Mesenchymal stem cell (in vitro differentiated cells and primary cell): ENCODE measurements around the gene BTRC.

Experiments
- DNase-seq: peaks from one replicate; pipeline ENCODE4 v3.0.0-alpha.2; 2013
- H2AFZ ChIP-seq: one replicate; pipeline ENCODE4 v1.6.1; 2013; ENCODE audit warnings: low read depth, mild to moderate bottlenecking, control low read depth, inconsistent platforms, low read length, moderate library complexity
- H2AK5ac ChIP-seq: 2 replicates; pipeline ENCODE4 v1.6.1; 2013; ENCODE audit warnings: low read length, moderate library complexity, mild to moderate bottlenecking, inconsistent platforms; ENCODE audit not compliant: severe bottlenecking
- H2BK120ac ChIP-seq: one replicate; pipeline ENCODE4 v1.6.1; 2013; ENCODE audit warnings: low read depth, mild to moderate bottlenecking, inconsistent platforms, low read length, moderate library complexity
- H2BK12ac ChIP-seq, 2 experiments: one replicate each; pipeline ENCODE4 v1.6.1; 2013; ENCODE audit warnings: inconsistent platforms in 2 of 2, low read length in 2 of 2, mild to moderate bottlenecking in 2 of 2, moderate library complexity in 2 of 2, control low read depth in 1 of 2
- H2BK15ac ChIP-seq: one replicate; pipeline ENCODE4 v1.6.1; 2013; ENCODE audit warnings: mild to moderate bottlenecking, low read depth, inconsistent platforms; ENCODE audit not compliant: poor library complexity, severe bottlenecking
- H2BK5ac ChIP-seq: 2 replicates; pipeline ENCODE4 v1.6.1; 2013; ENCODE audit warnings: low read depth, mild to moderate bottlenecking, low read length, control low read depth, inconsistent platforms; ENCODE audit not compliant: poor library complexity, severe bottlenecking
- H3K14ac ChIP-seq, 2 experiments: one replicate each; pipeline ENCODE4 v1.6.1; 2013; ENCODE audit warnings: inconsistent platforms in 2 of 2, low read length in 2 of 2, control low read depth in 1 of 2, mild to moderate bottlenecking in 1 of 2, moderate library complexity in 1 of 2
- H3K18ac ChIP-seq, 2 experiments: one replicate each; pipeline ENCODE4 v1.6.1; 2013; ENCODE audit warnings: inconsistent platforms in 2 of 2, low read length in 2 of 2, control low read depth in 1 of 2, low read depth in 1 of 2, mild to moderate bottlenecking in 1 of 2
- H3K23ac ChIP-seq, 2 experiments: one replicate each; pipeline ENCODE4 v1.6.1; 2013; ENCODE audit warnings: inconsistent platforms in 2 of 2, low read length in 2 of 2, mild to moderate bottlenecking in 2 of 2, moderate library complexity in 2 of 2, control low read depth in 1 of 2
- H3K27ac ChIP-seq: 2 replicates; pipeline ENCODE4 v1.5.1; 2013; ENCODE audit warnings: mild to moderate bottlenecking, moderate library complexity, low read length, control low read depth, inconsistent platforms; ENCODE audit not compliant: poor library complexity, severe bottlenecking
- H3K27me3 ChIP-seq, 2 experiments: 2 replicates each; pipeline versions ENCODE4 v1.6.1 to v1.7.0; 2013; ENCODE audit warnings: low read length in 2 of 2, mild to moderate bottlenecking in 2 of 2, moderate library complexity in 2 of 2, control low read depth in 1 of 2, inconsistent platforms in 1 of 2; ENCODE audit not compliant: control insufficient read depth in 1 of 2, insufficient read depth in 1 of 2
- H3K36me3 ChIP-seq, 2 experiments: 2 replicates each; pipeline versions ENCODE4 v1.6.1 to v1.7.0; 2013; ENCODE audit warnings: low read length in 2 of 2, control low read depth in 1 of 2, inconsistent platforms in 1 of 2, low read depth in 1 of 2, mild to moderate bottlenecking in 1 of 2; ENCODE audit not compliant: insufficient read depth in 2 of 2, control insufficient read depth in 1 of 2
- H3K4ac ChIP-seq, 2 experiments: one replicate each; pipeline ENCODE4 v1.6.1; 2013; ENCODE audit warnings: inconsistent platforms in 2 of 2, low read length in 2 of 2, mild to moderate bottlenecking in 2 of 2, moderate library complexity in 2 of 2, control low read depth in 1 of 2, low read depth in 1 of 2
- H3K4me1 ChIP-seq: 2 replicates; pipeline ENCODE4 v1.6.1; 2013; ENCODE audit warnings: low read depth, low read length, control low read depth; ENCODE audit not compliant: control insufficient read depth, insufficient read depth
- H3K4me2 ChIP-seq: 2 replicates; pipeline ENCODE4 v1.6.1; 2013; ENCODE audit warnings: low read length, mild to moderate bottlenecking, inconsistent platforms; ENCODE audit not compliant: poor library complexity, severe bottlenecking
- H3K4me3 ChIP-seq, 2 experiments: 2 replicates each; pipeline versions ENCODE4 v1.5.1 to v1.7.0; 2013; ENCODE audit warnings: low read length in 2 of 2, mild to moderate bottlenecking in 2 of 2, control low read depth in 1 of 2, low read depth in 1 of 2; ENCODE audit not compliant: insufficient read depth in 1 of 2
- H3K79me1 ChIP-seq: replicated peaks from 2 replicates; pipeline ENCODE4 v1.6.1; 2013; ENCODE audit warnings: mild to moderate bottlenecking, control low read depth, low read length, inconsistent platforms; ENCODE audit not compliant: poor library complexity, severe bottlenecking
- H3K9ac ChIP-seq: 2 replicates; pipeline ENCODE4 v1.7.0; 2013; ENCODE audit warnings: mild to moderate bottlenecking, low read length, moderate library complexity
- H3K9me3 ChIP-seq: 2 replicates; pipeline ENCODE4 v1.7.0; 2013; ENCODE audit warnings: mild to moderate bottlenecking, low read length; ENCODE audit not compliant: control insufficient read depth
- H4K8ac ChIP-seq: one replicate; pipeline ENCODE4 v1.6.1; 2013; ENCODE audit warnings: inconsistent platforms, mild to moderate bottlenecking, low read length, moderate library complexity
- H4K91ac ChIP-seq: one replicate; pipeline ENCODE4 v1.6.1; 2013; ENCODE audit warnings: mild to moderate bottlenecking, low read length, inconsistent platforms
- WGBS: methylation state at CpG from one replicate; pipeline ENCODE4 v1.1.7; 2013; ENCODE audit warnings: mixed read lengths; 5-methylcytosine and 5-hydroxymethylcytosine counted together

Gene BTRC

DNA sequence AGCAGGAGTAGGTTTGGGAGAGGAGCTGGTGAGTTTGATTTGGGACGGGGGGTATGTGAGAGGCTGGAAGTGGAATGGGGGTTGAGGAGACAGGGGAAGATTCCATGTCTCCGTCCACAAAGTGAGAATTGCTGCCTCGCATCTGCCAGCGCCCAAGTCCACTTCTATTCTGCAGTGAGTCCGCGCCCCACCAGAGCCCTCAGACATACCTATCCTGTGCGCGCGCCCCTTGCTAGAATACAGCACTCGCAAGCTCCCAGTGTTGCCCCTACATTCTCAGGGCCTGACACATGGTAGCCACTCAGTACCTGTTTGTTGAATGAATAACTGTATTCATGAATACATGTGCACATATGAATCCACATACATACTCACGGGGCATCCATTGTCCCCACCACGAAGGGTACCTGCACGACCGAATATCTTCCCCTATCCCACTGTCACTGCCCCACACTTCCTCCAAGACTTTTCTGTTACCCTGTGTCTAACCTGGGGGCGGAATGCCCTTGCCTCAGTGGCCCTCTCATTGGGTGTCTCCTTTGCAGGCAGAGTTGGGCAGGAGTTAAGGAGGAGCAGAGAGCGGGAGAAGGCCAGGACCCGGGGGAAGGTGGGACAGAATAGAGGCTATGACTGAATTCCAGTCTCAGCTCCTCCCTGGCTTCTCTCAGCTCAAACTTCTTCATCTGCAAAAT, 214.2 kb downstream of the BTRC start:
- no peak for DNase-seq

DNA sequence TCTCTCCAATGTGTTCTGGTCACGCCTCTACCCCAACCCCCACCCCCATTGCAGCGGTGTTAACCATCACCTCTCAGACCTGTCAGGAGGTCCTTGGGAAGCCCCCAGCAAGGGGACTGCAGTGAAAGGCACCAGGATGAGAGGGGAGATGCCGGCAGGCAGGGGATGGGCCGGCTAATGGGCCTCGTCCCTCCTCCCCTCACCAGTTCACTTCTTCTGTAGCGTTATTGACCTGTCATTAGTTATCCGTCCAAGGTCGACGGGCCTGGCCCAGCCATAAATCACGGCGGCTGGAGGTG, 215.3 kb downstream of the BTRC start:
- Histone ChIP-seq H3K4me1 (peaks cover 28% of the 10 kb centered on the region), H3K9me3 (peaks cover 6% of the 10 kb centered on the region), H3K18ac (no peak overlapping the region), H3K9ac (no peak overlapping the region), H2AFZ (no peak overlapping the region), H3K23ac (no peak overlapping the region), H3K27ac (no peak overlapping the region), H3K36me3 (no peaks in the 10 kb centered on the region), H4K8ac (no peak overlapping the region), H2AK5ac (no peak overlapping the region), H3K79me1 (no peaks in the 10 kb centered on the region), H3K14ac (no peak overlapping the region), H2BK120ac (no peak overlapping the region), H2BK12ac (no peak overlapping the region), H2BK5ac (no peak overlapping the region), H3K27me3 (peaks cover 58 to 64% of the 10 kb centered on the region in 2 experiments), H3K4me2 (no peak overlapping the region), H4K91ac (no peak overlapping the region), H3K4ac (no peak overlapping the region), H2BK15ac (no peak overlapping the region), H3K4me3 (no peak overlapping the region)
- 4% methylated on average over 11 of the region's 11 CpGs for WGBS
- DNase-seq, result no peak

More for the DNA sequence above, 214.2 kb downstream of the BTRC start:
- Histone ChIP-seq H2BK5ac (no peak overlapping the region), H3K9me3 (peaks cover 6% of the 10 kb centered on the region), H4K91ac (no peak overlapping the region), H3K4me1 (peaks cover 28% of the 10 kb centered on the region), H3K9ac (no peak overlapping the region), H2BK120ac (no peak overlapping the region), H3K4me3 (no peak overlapping the region), H4K8ac (no peak overlapping the region), H3K18ac (no peak overlapping the region), H3K4ac (no peak overlapping the region), H3K36me3 (no peaks in the 10 kb centered on the region), H2BK15ac (no peak overlapping the region), H3K27ac (no peak overlapping the region), H3K4me2 (no peak overlapping the region), H2BK12ac (no peak overlapping the region), H3K23ac (no peak overlapping the region), H2AK5ac (no peak overlapping the region), H3K27me3 (peaks cover 65 to 74% of the 10 kb centered on the region in 2 experiments), H3K14ac (no peak overlapping the region), H2AFZ (no peak overlapping the region), H3K79me1 (no peaks in the 10 kb centered on the region)
- WGBS, result 86% methylated on average over 16 of the region's 17 CpGs

DNA sequence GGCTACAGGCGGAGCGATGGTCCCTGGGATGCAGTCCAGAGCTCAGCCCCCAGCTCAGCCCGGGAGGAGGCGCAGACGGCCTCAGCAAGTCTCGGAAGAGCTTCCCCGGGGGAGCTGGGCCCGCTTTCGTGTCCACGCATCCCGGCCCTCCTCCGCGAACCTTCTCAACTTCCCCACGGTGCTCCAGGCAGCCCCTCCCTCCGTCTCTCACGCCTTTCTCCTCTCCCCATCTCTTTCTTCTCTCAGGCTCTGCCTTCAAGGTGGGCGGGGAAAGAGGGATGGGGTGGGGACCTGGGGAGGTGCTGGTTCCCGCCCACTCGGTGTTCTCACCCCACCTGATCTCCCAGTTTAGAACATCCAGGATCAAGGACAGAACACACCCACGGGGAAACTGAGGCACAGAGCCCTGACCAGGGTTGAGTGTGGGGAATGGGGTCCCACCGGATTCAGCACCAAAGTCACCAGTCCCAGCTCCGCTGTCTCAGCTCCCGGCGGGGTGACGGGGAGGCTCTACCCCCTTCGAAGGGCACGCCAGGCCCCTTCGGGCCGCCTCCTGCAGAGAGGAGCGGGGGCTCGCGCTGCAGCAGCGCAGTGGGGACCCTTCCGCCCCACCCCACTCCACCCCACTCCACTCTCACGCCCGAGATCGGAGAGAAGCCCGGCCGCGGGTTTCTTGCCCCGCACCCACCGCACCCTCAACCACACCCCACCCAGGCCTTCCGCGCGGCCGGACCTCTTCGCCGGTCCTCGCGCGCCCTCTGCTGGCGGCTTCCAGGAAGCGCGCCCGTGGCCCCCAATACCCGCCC, 215.9 kb downstream of the BTRC start:
- Histone ChIP-seq H3K27ac (no peak overlapping the region), H3K79me1 (no peaks in the 10 kb centered on the region), H3K9ac (peak overlapping the region; percentile 86), H3K9me3 (peaks cover 6% of the 10 kb centered on the region), H3K14ac (peak overlapping the region in 1 of 2 experiments; percentile 31), H2BK15ac (no peak overlapping the region), H3K18ac (peak overlapping the region; percentile 80 to 89), H2AFZ (peak overlapping the region; percentile 73), H3K36me3 (no peaks in the 10 kb centered on the region), H2AK5ac (no peak overlapping the region), H3K4me1 (peaks cover 25% of the 10 kb centered on the region), H4K91ac (peak overlapping the region; percentile 70), H3K27me3 (peaks cover 52 to 60% of the 10 kb centered on the region in 2 experiments), H3K4ac (peak overlapping the region; percentile 35 to 69), H3K4me3 (peak overlapping the region; percentile 64 to 76), H3K4me2 (peak overlapping the region; percentile 88), H2BK5ac (no peak overlapping the region), H2BK12ac (peak overlapping the region in 1 of 2 experiments; percentile 73), H2BK120ac (peak overlapping the region; percentile 77), H3K23ac (no peak overlapping the region), H4K8ac (peak overlapping the region; percentile 81)
- DNase-seq, result peak; percentile 66
- 0% methylated on average over 32 of the region's 56 CpGs for WGBS
